H1 (cell line): ENCODE measurements around the gene UQCRQ. TPM values are rescaled to one million over a fixed set of nuclear protein-coding genes. Genes with fewer than 3 reads are reported as not detected.

Source experiments
- KDM5A ChIP-seq: fragments of 200-600 bp; IDR thresholded peaks from 2 replicates; pipeline ENCODE4 v1.7.1; 2012; ENCODE audit warnings: mild to moderate bottlenecking, low read length, inconsistent platforms, mixed read lengths
- POU5F1 ChIP-seq: IDR thresholded peaks from 2 replicates; pipeline ENCODE4 v1.6.1; 2011; ENCODE audit warnings: low read depth, mild to moderate bottlenecking, low read length, moderate library complexity
- ZNF274 ChIP-seq: IDR thresholded peaks from 2 replicates; pipeline ENCODE4 v1.7.0; 2012; ENCODE audit warnings: low read length, borderline replicate concordance; ENCODE audit errors: extremely low read depth
- polyA plus RNA-seq, 7 experiments: library from polyadenylated mRNA; depleted of rRNA in 3 of 7; stranded (reverse) in 5 of 7; unstranded in 2 of 7; fragments of >200 nt in 5 of 7; fragments of 200-250 nt in 2 of 7; gene quantifications; 1 replicate in 5 of 7; 2 replicates in 1 of 7; 4 replicates in 1 of 7; pipeline versions ENCODE4 v1.2.1 to v1.2.3, GENCODE V29; 2011 to 2013; ENCODE audit warnings: missing spikeins in 2 of 7, mixed read lengths in 2 of 7
- total RNA-seq: library from RNA; stranded (reverse); fragmentation: NEBNext Ultra II Directional; extraction: Animal tissue kit (Norgen Biotek cat#: 25700); gene quantifications from 2 replicates; pipeline ENCODE4 v1.2.1, GENCODE V29; 2021
- TF ChIP-seq, protein P1 (sequence below): IDR thresholded peaks from 2 replicates; pipeline ENCODE4 v1.6.1; 2011; ENCODE audit warnings: low read depth, mild to moderate bottlenecking, low read length; ENCODE audit not compliant: insufficient read depth

UQCRQ gene
- total and polyA plus RNA-seq, 2 of the 8 experiments (the other 6 are each of a cell fraction or from before 2014, with no cell fraction given): 177 to 293 TPM

DNA sequence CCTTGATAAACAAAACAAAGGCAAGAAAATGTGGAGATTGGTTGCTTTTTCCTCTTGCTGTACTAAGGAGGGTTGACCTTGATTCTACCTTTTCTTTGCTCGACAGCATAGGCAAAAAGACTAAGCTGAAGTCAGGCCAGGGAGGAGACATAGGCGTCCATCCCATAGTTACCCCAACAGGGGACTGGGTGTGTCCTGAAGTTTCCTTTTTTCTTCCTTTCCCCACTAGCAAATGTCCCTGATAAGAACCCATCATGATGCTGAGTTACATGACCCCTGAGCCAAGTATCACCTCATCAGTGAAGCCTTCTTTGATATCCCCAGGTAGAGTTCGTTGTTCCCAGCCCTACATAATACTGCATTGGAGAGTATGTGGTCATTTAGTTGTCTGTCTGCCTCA is 26.1 kb upstream of the UQCRQ start (continued):
- TF ChIP-seq, protein P1, sequence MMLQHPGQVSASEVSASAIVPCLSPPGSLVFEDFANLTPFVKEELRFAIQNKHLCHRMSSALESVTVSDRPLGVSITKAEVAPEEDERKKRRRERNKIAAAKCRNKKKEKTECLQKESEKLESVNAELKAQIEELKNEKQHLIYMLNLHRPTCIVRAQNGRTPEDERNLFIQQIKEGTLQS: no peak
- TF ChIP-seq ZNF274: no peak
- TF ChIP-seq KDM5A: no peak
- no peak for TF ChIP-seq POU5F1
- TF ChIP-seq, all 59 proteins: peak for 0
